Embryonic facial prominence (tissue), 1 donor: ENCODE measurements around the gene SLC7A6OS.

Experiments
- DNase-seq: peaks from one replicate; pipeline ENCODE4 v3.0.0-alpha.2; 2016; ENCODE audit errors: extremely low spot score

The SLC7A6OS gene

GRCh38 chr16:68344252-68344651 is 33.5 kb upstream of the SLC7A6OS start:
- DNase-seq, result no peak

GRCh38 chr16:68343137-68343536 is 32.4 kb upstream of the SLC7A6OS start:
- no peak for DNase-seq

GRCh38 chr16:68342620-68343019 is 31.9 kb upstream of the SLC7A6OS start:
- no peak for DNase-seq

- no peak for DNase-seq
Observed at GRCh38 chr16:68339214-68339613, 28.5 kb upstream of the SLC7A6OS start.

DNA sequence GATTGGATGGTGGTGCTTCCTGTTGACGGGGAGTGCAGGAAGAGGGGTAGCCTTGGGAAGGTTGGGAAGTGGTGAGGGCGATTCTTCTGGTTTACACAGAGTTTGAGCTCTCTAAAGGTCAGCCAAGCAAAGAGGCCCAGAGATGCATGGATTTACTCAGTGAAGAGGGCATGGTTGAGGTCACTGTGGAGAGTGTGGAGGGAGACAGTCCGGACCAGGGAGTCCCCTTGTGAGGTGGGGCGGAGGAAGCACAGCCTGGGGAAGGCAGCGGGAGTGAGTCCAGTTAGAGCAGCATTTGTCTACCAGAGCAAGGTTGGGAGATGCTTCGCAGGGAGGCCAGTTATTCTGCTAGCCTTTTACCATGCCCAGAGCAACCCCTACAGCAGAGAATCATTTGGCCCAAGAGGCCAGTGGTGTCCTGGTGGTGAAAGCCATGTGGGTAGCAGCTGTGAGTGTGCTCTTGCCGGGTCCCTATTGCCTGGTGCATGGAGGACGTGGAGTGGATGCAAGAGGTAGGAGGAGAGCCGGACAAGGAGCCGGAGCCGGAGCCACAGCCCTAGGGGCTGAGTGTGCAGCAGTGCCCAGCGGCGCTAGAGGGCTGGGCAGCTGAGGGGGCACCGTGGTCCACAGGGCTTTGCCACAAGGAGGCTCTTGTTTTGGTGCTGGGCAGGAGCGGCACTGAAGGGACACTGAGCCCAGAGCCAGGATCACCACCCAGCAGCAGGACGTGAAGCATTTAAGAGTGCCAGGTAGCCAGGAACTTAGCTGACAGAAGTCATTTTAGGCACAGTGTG is 27.8 kb upstream of the SLC7A6OS start:
- DNase-seq, result no peak

DNA sequence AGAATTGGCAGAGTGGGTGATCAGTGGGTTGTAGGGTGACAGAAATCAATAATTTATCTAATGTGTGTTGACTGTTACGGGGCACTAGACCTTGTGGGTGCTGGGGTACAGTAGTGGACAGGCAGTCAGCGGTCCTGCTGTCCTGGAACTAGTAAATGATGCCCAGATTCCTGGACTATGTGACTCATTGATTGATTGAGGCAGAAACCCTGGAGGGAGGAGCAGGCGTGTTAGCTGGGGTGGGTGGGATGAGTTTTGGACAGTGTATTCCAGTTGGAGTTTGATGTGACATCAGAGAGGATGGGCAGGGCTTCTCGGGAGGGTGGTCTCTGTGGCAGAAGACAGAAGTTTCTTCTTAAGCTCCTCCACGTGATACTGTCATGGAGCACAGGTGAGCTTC is 24.4 kb upstream of the SLC7A6OS start:
- no peak for DNase-seq

DNA sequence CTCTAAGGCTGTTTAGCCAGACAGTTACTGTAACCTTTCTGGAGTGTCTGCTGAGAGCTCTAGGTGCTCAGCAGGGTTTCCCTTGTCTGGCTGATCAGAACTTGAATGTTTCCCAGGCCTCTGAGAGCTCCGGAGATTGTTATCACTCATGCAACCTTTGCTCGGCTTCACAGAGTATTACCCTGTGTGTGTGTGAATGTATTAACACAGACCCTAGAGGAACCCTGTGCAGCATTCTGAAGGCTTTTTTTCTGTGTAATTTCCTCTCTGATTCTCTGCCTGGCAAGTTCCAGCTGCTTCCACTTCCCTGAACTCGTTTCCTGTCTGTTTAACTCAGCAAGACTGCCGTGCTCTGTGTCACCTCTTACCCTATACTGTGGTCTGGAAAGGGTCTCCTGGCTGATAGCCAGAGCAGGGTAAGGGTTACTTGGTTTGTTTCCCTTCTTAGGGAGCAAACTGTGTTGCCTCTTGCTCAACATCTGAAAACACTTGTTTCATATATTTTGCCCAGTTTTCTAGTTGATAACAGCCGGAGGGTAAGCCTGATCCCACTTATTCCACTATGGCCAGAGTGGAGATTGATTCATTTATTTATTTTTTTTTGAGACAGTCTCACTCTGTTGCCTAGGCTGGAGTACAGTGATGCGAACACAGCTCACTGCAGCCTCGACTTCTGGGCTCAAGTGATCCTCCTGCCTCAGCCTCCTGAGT is 21.8 kb upstream of the SLC7A6OS start:
- no peak for DNase-seq

DNA sequence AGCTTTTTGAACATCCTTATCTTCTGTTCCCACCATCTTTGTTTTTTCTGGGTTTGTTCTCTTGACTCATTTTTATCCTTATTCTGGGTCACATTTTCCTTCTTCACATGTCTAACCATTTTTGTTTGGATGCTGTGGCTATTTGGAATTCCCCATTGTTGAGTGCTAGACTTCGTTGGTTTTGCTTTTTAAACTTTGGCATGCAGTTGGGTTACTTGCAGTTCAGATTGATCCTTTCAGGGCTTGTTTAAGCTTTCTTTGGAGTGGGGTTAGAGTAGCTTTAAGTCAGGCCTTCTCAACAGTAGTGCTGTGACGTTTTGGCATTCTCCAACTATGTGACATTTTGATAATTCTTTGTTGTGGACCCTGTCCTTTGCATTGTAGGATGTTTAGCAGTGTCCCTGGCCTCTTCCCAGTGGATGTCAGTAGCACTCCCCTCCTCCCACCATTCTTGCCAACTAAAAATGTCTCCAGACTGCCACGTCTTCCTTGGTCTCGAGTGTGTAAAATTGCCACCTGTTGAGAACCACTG is 21.2 kb upstream of the SLC7A6OS start:
- DNase-seq, result no peak

DNA sequence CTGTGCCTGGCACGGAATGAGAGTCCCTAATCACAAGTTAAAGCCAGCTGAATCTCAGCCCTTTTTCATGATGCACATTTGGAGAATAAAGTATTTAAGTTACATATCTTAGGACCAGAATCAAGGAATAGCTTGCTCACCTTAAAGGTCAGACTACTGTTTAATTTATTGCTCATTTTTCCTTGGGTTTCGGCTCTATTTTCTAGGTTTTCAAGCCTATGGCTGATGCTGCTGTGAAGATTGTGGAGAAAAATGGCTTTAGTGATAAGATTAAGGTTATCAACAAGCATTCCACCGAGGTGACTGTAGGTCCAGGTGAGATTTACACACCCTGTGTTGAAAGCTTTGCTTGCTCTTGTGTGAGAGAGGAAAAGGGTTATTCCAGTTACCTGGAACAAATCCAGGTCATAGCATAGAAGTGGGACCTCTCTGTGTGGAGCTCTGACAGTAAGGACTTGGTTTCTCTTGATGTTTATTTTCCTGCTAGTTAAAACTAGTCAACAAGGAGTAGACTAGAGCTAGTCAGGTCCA is 18.2 kb upstream of the SLC7A6OS start:
- no peak for DNase-seq

GRCh38 chr16:68328151-68328859 is 17.6 kb upstream of the SLC7A6OS start:
- peak; percentile 67 for DNase-seq

- DNase-seq, result no peak
Observed at GRCh38 chr16:68324780-68325357, 14.1 kb upstream of the SLC7A6OS start.

- DNase-seq, result no peak
Observed at GRCh38 chr16:68324336-68324735, 13.6 kb upstream of the SLC7A6OS start.

GRCh38 chr16:68319185-68319908 is 8.6 kb upstream of the SLC7A6OS start:
- DNase-seq, result no peak

GRCh38 chr16:68313116-68313515 is 2.4 kb upstream of the SLC7A6OS start:
- DNase-seq, result no peak

DNA sequence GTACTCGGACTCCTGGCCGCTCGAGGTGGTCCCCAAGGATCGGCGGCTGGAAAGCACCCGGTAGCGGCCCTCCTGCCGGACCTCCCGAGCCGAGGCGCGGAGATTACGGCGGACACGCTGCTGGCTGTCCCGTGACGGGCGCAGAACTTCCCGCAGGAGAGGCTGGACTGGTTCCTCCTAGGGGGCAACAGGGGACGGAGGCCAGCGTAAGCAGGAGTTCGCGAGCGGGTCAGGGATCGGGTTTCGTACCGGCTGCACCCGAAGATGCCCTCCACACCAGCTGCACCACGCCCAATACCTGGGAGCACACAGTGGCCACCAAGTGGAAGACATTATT is 341 bp downstream of the SLC7A6OS start:
- no peak for DNase-seq

DNA sequence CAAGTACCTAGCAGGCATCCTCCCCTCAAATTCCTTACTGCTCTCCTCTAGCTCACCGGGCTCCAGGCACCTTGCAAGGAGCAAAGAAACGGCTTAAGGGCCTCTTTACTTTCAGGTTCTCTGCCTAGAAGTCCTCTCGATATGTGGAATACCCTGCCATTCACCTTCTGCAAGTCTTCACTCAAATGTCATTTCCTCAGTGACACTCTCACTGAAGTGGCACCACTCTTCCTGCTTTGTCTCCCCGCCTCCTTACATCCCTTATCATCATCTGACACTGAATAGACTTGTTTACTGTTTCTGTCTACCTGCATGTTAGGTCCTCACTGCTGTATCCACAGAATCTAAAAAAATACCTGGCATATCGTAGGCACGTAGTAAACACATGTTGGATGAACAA is 947 bp downstream of the SLC7A6OS start:
- no peak for DNase-seq

- DNase-seq, result no peak
Observed at GRCh38 chr16:68306633-68307032, 4.1 kb downstream of the SLC7A6OS start.

- DNase-seq, result no peak
Observed at GRCh38 chr16:68300734-68301459, 9.8 kb downstream of the SLC7A6OS start.

DNA sequence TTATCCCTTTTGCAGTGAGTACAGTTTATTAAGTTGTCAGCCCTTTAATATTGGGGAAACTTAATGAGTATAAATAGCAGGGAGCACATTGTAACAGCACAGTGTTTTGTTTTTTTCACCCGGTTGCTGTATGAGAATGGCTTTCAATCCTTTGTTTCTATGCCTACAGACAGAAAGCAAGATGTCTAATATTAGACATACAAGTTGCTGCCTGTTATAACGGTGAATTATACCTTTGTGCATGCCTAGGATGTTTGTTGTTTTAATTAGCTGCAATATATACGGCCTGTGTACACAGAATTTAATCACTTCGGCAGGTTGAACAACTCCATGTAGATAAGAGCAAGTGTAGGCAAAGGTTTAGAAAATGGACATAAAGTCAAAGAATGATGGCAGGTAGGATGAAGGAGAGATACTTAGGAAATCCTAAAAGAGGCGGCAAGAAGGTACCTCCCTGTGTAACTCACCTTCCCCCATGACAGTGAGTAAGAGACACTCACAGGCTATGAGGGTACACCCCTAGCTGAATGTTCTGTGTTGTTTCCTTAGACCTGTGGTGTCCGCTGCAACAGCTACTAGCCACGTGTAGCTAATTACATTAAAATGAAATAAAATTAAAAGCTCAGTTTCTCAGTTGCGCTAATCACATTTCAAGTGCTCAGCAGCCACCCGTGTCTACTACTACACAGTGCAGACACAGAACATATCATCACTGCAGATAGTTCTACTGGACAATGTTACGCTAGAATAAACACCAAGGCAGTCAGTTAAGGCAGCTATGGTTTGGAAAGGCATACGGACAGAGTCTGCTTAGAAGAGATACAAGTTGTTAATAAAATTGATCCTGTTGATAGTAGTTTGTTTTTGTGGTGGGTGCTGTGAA is 10.9 kb downstream of the SLC7A6OS start:
- DNase-seq, result no peak
